ENCODE measurements around the gene HHAT. TPM values are rescaled to one million over a fixed set of nuclear protein-coding genes. Genes with fewer than 3 reads are reported as not detected.
A peak's percentile ranks its signal among the peaks of the same experiment; 100 is the strongest.

Gene HHAT
- total and polyA plus RNA-seq, 2 of the 13 experiments (the other 11 are each of a cell fraction or from before 2014, with no cell fraction given): 2.6 to 4.9 TPM

GRCh38 chr1:210372491-210372890 is 43.8 kb downstream of the HHAT start (continued):
- TF ChIP-seq SKIL (CRISPR knock-in tag; IDR thresholded peaks at IDR 0.05; ENCODE audit: borderline replicate concordance) (no peak), GMEB1 (CRISPR knock-in tag; IDR thresholded peaks at IDR 0.05; ENCODE audit: borderline replicate concordance) (no peak)

GRCh38 chr1:210372931-210373627 is 44.4 kb downstream of the HHAT start:
- Histone ChIP-seq H3K36me3 (replicated peaks in 1 of 2; ENCODE audit: control insufficient read depth in 1 of 2, insufficient read depth in 2 of 2, low read length in 2 of 2) (no peaks in the 10 kb centered on the region), H3K27me3 (ENCODE audit: control insufficient read depth in 1 of 2, insufficient read depth in 2 of 2, low read length in 2 of 2) (no peaks in the 10 kb centered on the region), H3K4me1 (ENCODE audit: insufficient read depth, low read length) (peaks cover 64% of the 10 kb centered on the region), H4K20me1 (ENCODE audit: insufficient read depth, low read length) (no peaks in the 10 kb centered on the region), H3K79me2 (ENCODE audit: insufficient read depth, low read length) (no peaks in the 10 kb centered on the region), H3K4me3 (replicated peaks in 1 of 3; ENCODE audit: insufficient read depth in 1 of 3, low read depth in 2 of 3, low read length in 3 of 3) (peak overlapping the region in 2 of 3 experiments; percentile 11 to 49; a peak in 3 of 6 replicates), H3K27ac (ENCODE audit: extremely low read length, insufficient read depth, low read length) (peak overlapping the region; percentile 98), H2AFZ (ENCODE audit: low read length) (no peak overlapping the region), H3K4me2 (ENCODE audit: low read depth, low read length) (peak overlapping the region; percentile 57), H3K9ac (ENCODE audit: insufficient read depth, low read depth, low read length) (peak overlapping the region; percentile 80), H3K9me3 (ENCODE audit: low read length) (no peaks in the 10 kb centered on the region)
- in situ Hi-C loops (cut with HindIII; ENCODE audit: extremely low pct_ligation_motif_present, low pct_unique_long_range_greater_than_20kb): no loop called here
- FAIRE-seq: peak; percentile 28
- BruUV-seq (replicated peaks): no TSS peak
- TF ChIP-seq DR1 (CRISPR knock-in tag; IDR thresholded peaks at IDR 0.05) (no peak), HNRNPK (IDR thresholded peaks at IDR 0.05; ENCODE audit: low read depth, low read length, poor library complexity, severe bottlenecking) (peak; percentile 13), HDAC6 (IDR thresholded peaks at IDR 0.05; ENCODE audit: low read depth, low read length) (no peak), ARNTL (CRISPR knock-in tag; IDR thresholded peaks at IDR 0.05) (no peak), HDAC2 (CRISPR knock-in tag; IDR thresholded peaks at IDR 0.05) (no peak), HHEX (CRISPR knock-in tag; IDR thresholded peaks at IDR 0.05) (no peak)
- POLR2A ChIA-PET: interaction anchor here (1.3 to 5.0 kb wide), 8 partner anchors 8 to 44 kb away, joined by 3 to 53 read pairs (median 14); partner anchors contain the start of gene HHAT
- 73% methylated on average over 6 of the region's 6 CpGs for WGBS (ENCODE audit: low lambda C conversion rate)
- CTCF ChIA-PET (ENCODE audit: low intra/inter-chr PET ratio, low total read pairs): interaction anchor here (2.7 to 2.9 kb wide), 2 partner anchors 12 to 27 kb away, joined by 10 to 31 read pairs; no protein-coding TSS in a partner anchor
- no peak for ATAC-seq
- no peak for DNase-seq (ENCODE audit: low spot score)
- intact Hi-C loops (cut with micrococcal nuclease; ENCODE audit: unreplicated experiment): loop anchor here (5.0 kb wide), 1 partner anchor 884 kb away; the partner anchor contains the start of gene RCOR3
